ENCODE data around the gene LMNTD2.

LMNTD2 gene

DNA sequence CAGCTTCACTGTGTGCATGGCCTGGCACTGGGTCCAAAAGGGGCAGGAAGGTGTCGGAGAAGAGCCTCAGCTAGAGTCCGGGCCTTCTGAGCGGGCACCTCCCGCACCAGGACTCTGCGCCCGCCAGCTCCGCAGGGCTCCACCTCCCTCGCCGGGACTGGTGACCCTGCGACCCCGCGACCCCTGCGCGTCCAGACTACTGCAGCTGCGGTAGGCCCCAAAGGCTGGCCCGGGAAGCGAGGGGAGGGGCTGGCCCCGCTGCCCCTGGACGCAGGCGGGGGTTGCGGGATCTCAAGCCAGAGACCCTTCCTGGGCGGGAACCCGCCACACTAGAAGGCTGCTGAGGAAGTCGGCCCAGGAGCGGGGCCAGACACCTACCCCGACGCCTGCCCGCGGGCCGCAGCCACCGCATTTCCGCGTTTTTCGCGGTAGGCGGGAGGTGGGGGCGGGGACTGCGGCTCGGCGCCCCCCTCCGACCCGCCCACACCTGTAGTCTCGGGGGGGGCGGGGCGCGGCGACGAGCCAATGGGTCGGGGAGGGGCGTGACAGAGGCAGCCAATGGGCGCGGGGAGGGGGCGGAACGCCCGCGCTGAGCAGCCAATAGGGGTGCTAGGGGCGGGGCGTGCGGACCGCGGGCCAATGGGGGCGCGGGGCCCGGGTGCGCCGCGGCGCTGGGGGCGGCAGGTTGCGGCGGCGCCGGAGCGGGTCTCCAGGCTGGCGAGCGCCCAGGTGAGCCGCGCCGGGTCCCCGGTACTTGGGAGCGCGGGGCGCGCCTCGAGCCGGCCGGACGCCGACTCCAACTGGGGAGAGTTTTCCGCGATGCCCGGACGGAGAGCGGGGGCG lies at the start of gene LMNTD2, which contains the start of gene RASSF7:
LMNTD2 (minus strand) TSS at position 434 of the 843 bp plus-strand sequence; CDS start at position 412, 22 bp downstream.
RASSF7 (plus strand) TSS at position 666 of the 843 bp plus-strand sequence. CDS start 799 bp downstream, outside the sequence.
- in situ Hi-C loops (cut with MboI; ENCODE audit: low sequenced_read_pairs), result no loop called here

DNA sequence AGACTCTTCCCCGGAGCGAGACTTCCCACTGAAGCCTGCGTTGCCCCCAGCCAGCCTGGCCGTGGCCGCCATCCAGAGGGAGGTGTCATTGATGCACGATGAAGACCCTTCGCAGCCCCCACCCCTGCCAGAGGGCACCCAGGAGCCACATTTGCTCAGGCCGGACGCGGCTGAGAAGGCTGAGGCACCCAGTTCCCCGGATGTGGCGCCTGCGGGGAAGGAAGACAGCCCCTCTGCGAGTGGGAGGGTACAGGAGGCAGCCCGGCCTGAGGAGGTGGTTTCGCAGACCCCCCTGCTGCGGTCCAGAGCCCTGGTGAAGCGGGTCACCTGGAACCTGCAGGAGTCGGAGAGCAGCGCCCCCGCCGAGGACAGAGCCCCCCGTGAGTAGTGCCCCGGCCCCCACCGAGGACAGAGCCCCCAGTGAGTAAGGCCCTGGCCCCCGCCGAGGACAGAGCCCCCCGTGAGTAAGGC lies 48.8 kb upstream of the LMNTD2 start:
- in situ Hi-C loops (cut with MboI; ENCODE audit: low sequenced_read_pairs), result no loop called here

GRCh38 chr11:608791-609251 lies 48.3 kb upstream of the LMNTD2 start:
- in situ Hi-C loops (cut with MboI; ENCODE audit: low sequenced_read_pairs), result no loop called here

GRCh38 chr11:607971-608659 lies 47.6 kb upstream of the LMNTD2 start:
- in situ Hi-C loops (cut with MboI; ENCODE audit: low sequenced_read_pairs), result no loop called here

DNA sequence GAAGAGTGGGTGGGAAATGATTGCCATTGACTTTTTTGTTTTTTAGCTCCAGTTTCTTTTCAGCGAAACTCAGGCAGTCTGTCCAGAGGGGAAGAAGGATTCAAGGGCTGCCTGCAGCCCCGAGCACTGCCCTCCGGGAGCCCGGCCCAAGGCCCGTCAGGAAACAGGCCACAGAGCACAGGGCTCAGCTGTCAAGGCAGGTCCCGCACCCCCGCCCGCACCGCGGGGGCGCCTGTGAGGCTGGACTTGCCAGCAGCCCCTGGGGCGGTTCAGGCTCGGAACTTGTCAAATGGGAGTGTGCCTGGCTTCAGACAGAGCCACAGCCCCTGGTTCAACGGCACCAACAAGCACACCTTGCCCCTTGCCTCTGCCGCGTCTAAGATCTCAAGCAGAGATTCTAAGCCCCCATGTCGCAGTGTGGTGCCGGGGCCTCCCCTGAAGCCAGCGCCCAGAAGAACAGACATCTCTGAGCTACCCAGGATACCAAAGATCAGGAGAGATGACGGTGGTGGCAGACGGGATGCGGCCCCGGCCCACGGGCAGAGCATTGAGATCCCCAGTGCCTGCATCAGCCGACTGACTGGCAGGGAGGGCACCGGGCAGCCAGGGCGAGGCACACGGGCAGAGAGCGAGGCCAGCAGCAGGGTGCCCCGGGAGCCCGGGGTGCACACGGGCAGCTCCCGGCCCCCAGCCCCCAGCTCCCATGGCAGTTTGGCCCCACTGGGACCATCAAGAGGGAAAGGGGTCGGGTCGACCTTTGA lies 46.7 kb upstream of the LMNTD2 start:
- in situ Hi-C loops (cut with MboI; ENCODE audit: low sequenced_read_pairs), result no loop called here

DNA sequence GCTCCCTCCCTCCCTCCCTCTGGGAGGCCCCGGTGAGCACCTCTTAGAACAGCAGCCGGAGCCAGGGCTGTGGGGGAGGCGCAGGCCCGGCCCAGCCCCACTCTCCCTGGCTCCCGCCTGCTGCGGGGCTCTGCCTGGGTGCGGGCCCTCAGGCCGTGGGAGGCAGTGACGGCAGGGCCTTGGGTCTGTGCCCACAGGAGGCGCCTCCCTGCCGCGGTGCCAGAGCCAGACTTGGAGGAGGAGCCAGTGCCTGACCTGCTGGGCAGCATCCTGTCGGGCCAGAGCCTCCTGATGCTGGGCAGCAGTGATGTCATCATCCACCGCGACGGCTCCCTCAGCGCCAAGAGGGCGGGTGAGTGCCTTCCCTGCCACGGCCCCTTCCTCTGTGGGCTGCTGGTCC lies 45.7 kb upstream of the LMNTD2 start:
- in situ Hi-C loops (cut with MboI; ENCODE audit: low sequenced_read_pairs), result no loop called here

DNA sequence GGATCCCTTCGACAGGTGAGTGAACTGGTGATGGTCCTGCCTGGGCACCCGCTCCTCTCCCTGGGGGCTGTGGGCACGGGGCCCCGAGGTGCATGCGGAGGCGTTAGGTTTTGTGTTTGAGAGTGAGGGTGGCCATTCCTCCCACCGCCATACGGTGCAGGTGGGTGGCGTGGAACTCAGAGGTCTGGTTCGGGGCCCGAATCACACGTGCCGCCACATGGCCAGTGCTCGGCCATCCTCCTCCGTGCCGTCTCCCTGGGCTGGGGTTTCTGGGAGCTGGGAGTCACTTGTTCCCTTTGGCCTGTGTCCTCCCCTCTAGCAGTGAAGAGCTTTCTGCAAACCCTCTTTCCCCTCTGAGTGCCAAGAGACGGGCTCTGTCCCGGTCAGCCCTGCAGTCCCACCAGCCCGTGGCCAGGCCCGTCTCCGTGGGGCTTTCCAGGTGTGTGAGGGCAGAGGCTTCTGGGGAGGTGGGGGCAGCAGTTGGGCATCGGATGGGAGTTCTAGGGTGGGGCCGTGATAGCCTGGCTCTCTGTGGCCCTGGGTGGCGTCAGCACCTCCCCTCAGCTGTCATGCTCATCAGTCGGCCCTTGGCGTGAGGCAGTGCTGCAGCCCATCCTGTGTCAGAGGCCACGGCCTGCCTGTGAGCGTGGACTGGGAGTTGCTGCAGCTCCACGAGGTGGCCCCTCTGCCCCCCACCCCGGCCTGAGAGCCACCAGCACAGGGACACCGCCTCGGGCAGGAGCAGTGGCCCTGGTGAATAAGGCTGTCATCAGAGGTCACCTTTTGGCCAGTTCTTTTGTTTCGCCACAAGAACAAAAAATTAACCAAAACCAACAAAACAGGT lies 45.0 kb upstream of the LMNTD2 start:
- in situ Hi-C loops (cut with MboI; ENCODE audit: low sequenced_read_pairs), result no loop called here

GRCh38 chr11:603154-603553 lies 42.6 kb upstream of the LMNTD2 start:
- in situ Hi-C loops (cut with MboI; ENCODE audit: low sequenced_read_pairs), result no loop called here

GRCh38 chr11:601573-602245 lies 41.2 kb upstream of the LMNTD2 start:
- in situ Hi-C loops (cut with MboI; ENCODE audit: low sequenced_read_pairs), result no loop called here

- in situ Hi-C loops (cut with MboI; ENCODE audit: low sequenced_read_pairs), result no loop called here
Observed at GRCh38 chr11:598005-598680, 37.6 kb upstream of the LMNTD2 start.

GRCh38 chr11:597166-597725 lies 36.7 kb upstream of the LMNTD2 start:
- in situ Hi-C loops (cut with MboI; ENCODE audit: low sequenced_read_pairs), result no loop called here

DNA sequence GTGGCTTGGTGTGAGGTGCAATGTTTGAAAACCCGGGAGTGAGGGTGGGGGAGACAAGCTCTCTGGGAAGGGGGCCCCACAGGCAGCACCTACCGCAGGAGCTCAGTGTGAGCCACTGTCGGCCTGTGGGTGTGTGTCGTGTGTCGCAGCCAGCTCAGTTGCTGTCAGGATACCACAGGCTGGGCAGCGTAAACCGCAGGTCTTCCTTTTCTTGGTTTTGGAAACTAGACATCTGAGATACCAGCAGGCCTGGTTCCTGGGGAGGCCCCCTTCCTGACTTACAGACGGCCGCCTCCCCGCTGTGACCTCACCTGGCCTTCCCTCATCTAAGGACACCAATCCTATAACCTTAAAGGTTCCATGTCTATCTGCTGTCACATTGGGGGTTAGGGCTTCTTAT lies 35.8 kb upstream of the LMNTD2 start:
- in situ Hi-C loops (cut with MboI; ENCODE audit: low sequenced_read_pairs), result no loop called here

GRCh38 chr11:595400-595799 lies 34.9 kb upstream of the LMNTD2 start:
- in situ Hi-C loops (cut with MboI; ENCODE audit: low sequenced_read_pairs), result no loop called here

- in situ Hi-C loops (cut with MboI; ENCODE audit: low sequenced_read_pairs), result no loop called here
Observed at GRCh38 chr11:593347-593746, 32.8 kb upstream of the LMNTD2 start.

DNA sequence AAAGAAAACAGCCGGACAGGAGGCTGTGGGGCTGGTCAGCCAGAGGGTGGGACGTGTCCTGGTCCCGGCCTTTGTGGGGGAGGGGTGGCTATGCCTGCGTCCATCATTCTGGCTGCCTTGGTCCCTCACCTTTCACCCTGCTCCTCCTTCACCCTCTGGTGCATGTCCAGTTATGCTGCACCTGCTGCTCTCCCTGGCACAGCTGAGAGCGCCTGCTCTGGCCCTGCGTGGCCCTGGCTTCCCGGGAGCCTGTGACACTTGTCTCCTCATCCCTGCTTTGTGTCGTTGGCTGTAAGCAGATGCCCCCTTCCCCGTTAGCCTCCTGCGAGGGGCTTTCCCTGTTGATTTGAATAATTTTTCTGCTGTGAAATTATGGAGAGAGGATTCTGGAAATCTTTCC lies 32.4 kb upstream of the LMNTD2 start:
- in situ Hi-C loops (cut with MboI; ENCODE audit: low sequenced_read_pairs), result no loop called here

DNA sequence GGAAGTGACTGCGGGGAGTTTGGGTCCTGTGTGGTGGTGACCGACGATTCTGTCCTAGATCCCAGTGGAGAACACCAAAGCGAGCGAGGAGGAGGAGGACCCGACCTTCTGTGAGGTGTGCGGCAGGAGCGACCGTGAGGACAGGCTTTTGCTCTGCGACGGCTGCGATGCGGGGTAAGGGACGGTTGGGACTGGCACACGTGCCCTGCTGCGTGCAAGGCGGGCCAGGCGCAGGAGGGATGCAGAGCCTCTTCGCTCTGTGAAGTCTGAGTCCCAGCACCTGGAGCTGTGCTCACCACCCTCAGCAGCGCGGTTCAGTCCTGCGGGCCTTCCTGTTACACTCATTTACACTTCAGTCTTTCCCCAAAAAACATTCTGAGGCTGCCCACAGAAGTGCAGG lies 32.0 kb upstream of the LMNTD2 start:
- in situ Hi-C loops (cut with MboI; ENCODE audit: low sequenced_read_pairs), result no loop called here

- in situ Hi-C loops (cut with MboI; ENCODE audit: low sequenced_read_pairs), result no loop called here
Observed at GRCh38 chr11:590997-591396, 30.5 kb upstream of the LMNTD2 start.

- in situ Hi-C loops (cut with MboI; ENCODE audit: low sequenced_read_pairs), result no loop called here
Observed at GRCh38 chr11:589798-590197, 29.3 kb upstream of the LMNTD2 start.

- in situ Hi-C loops (cut with MboI; ENCODE audit: low sequenced_read_pairs), result no loop called here
Observed at GRCh38 chr11:587978-588380, 27.4 kb upstream of the LMNTD2 start.

Data from HL-60/S4 treated with retinoic acid at 250 ng/mL for 4 days and 3 days (cell line).